ENCODE measurements around the gene TRIM51G. TPM values are rescaled to one million over a fixed set of nuclear protein-coding genes. Genes with fewer than 3 reads are reported as not detected.
"Not testable (repeated sequence)": the region's sequence is repeated elsewhere in the genome, so short reads cannot be mapped to it uniquely, and the experiment has no call there.

TRIM51G gene, protein sequence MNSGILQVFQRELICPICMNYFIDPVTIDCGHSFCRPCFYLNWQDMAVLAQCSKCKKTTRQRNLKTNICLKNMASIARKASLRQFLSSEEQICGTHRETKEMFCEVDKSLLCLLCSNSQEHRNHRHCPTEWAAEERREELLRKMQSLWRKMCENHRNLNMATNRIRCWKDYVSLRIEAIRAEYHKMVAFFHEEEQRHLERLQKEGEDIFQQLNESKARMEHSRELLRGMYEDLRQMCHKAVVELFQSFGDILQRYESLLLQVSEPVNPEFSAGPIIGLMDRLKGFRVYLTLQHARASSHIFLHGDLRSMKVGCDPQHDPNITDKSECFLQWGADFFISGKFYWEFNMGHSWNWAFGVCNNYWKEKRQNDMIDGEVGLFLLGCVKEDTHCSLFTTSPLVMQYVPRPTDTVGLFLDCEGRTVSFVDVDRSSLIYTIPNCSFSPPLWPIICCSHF
- total RNA-seq = not detected
- not detected for polyA plus RNA-seq
- long read RNA-seq, donor 1 = 0 reads
- long read RNA-seq, donor 2 = 0 reads

DNA sequence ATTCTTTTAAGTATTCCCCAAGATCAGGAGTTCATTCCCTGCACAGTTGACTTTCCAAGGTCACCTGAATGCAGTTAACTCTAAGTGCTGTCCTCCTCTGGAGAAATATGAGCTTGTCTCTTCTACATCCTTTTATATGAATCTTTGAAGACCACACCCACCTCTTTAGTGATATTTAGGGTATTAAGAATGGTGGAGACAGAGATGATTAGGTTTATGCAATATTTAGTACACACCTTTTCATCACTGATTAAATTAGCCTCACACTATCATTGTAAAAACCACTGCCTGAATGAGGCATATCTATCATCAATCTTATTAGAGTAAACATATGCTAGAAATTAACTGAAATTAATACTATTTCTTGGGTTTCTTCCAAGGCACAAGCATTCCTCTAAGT lies at the start of gene TRIM51G:
Gene TRIM51G, minus strand, starts transcription at position 101 of the 400 bp plus-strand sequence. CDS start 2,190 bp downstream, outside the sequence.
- intact Hi-C loops (cut with DNase I; ENCODE audit: low total_unique reads); H3K4me3 ChIP-seq; H3K36me3 ChIP-seq; H3K27ac ChIP-seq; H3K27me3 ChIP-seq (replicated peaks in 1 of 7); H3K9me3 ChIP-seq; DNase-seq; H3K4me1 ChIP-seq: not testable (repeated sequence)

DNA sequence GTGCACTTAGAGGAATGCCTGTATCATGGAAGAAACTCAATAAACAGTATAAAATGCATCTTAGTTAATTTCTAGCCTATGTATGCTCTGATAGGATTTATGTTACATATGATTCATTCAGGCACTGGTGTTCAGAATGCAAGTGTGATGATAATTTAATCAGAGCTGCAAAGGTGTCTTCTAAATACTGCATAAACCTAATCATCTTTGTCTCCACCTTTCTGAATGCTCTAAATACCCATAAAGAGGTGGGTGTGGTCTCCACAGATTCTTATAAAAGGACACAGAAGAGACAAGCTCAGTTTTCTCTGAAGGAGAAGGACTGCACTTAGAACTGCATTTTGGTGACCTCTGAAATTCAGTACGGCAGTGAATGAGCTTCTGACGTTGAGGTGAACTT lies 44.8 kb upstream of the TRIM51G start, which contains the start of gene TRIM49B:
Gene TRIM49B, plus strand, starts transcription at position 301 of the 400 bp plus-strand sequence. CDS start 2,777 bp downstream, outside the sequence.
- H3K36me3 ChIP-seq; H3K27ac ChIP-seq; H3K4me3 ChIP-seq; H3K27me3 ChIP-seq (replicated peaks in 1 of 7); intact Hi-C loops (cut with DNase I; ENCODE audit: low total_unique reads); H3K9me3 ChIP-seq; H3K4me1 ChIP-seq; DNase-seq: not testable (repeated sequence)
- WGBS, 5 donors = 34 to 48% (median 38%) methylated on average over 2 of the region's 2 CpGs

DNA sequence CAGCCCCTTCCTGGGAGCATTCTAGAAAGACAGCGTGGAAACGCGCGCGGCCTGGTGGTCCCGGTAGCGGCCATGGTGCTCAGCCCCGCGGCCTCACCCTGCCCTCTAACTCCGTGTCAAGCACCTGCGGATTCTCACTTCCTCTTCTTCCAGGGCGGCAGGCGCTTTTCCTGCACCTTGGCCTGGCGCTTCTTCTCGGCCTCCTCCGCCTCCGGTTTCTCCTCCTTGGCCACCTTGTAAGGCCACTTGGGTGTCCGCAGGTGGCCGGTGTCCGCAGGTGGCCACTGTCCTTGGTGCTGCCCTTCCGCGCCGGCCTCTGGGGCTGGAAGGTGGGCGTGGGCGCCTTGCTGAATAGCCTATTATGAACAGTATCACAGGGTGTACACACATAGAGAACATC lies 15.1 kb downstream of the TRIM51G start:
- H3K36me3 ChIP-seq; H3K27me3 ChIP-seq (replicated peaks in 1 of 7); intact Hi-C loops (cut with DNase I; ENCODE audit: low total_unique reads); H3K4me1 ChIP-seq; H3K4me3 ChIP-seq; DNase-seq; H3K27ac ChIP-seq; H3K9me3 ChIP-seq: not testable (repeated sequence)
- WGBS, 5 donors = 91 to 97% (median 94%) methylated on average over 25 of the region's 25 CpGs

DNA sequence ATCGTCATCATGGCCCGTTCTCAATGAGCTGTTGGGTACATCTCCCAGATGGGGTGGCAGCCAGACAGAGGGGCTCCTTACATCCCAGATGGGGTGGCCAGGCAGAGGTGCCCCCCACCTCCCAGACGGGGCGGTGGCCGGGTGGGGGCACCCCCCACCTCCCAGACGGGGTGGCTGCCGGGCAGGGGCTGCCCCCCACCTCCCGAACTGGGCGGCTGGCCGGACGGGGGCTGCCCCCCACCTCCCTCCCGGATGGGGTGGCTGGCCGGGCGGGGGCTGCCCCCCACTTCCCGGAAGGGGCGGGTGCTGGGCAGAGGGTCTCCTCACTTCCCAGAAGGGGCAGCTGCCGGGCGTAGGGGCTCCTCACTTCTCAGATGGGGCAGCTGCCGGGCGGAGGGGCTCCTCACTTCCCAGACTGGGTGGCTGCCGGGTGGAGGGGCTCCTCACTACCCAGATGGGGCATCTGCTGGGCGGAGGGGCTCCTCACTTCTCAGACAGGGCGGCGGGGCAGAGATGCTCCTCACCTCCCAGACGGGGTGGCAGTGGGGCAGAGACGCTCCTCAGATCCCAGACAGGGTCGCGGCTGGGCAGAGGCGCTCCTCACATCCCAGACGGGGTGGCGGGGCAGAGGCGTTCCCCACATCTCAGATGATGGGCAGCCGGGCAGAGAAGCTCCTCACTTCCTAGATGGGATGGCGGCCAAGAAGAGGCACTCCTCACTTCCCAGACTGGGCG lies 28.2 kb downstream of the TRIM51G start:
- H3K27me3 ChIP-seq (replicated peaks in 1 of 7); DNase-seq; H3K9me3 ChIP-seq; intact Hi-C loops (cut with DNase I; ENCODE audit: low total_unique reads); H3K4me3 ChIP-seq; H3K4me1 ChIP-seq; H3K27ac ChIP-seq; H3K36me3 ChIP-seq: not testable (repeated sequence)
- 88 to 93% (median 89%) methylated on average over 7 to 35 of the region's 35 CpGs for WGBS, 5 donors

DNA sequence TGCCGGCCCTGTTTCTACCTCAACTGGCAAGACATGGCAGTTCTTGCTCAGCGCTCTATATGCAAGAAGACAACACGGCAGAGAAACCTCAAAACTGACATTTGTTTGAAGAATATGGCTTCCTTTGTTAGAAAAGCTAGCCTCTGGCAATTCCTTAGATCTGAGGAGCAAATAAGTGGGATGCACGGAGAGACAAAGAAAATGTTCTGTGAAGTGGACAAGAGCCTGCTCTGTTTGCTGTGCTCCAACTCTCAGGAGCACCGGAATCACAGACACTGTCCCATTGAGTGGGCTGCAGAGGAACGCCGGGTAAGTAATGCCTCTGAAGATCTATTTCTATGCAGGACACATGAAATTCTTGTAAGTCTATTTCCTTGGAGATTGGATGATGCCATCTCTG lies 37.9 kb downstream of the TRIM51G start:
- DNase-seq = peak; percentile 4
- H3K4me1 ChIP-seq; H3K27ac ChIP-seq; H3K4me3 ChIP-seq; H3K36me3 ChIP-seq; H3K9me3 ChIP-seq; H3K27me3 ChIP-seq (replicated peaks in 1 of 7); intact Hi-C loops (cut with DNase I; ENCODE audit: low total_unique reads): not testable (repeated sequence)
- 73 to 92% (median 87%) methylated on average over 7 of the region's 7 CpGs for WGBS, 5 donors

Other genes with a start within 250 kb of the TRIM51G start
- not detected for gene TRIM49B, start 44.9 kb upstream of the TRIM51G start, total RNA-seq
- not detected for gene TRIM49B, start 44.9 kb upstream of the TRIM51G start, polyA plus RNA-seq
- not detected for gene TRIM64C, start 75.2 kb upstream of the TRIM51G start, total RNA-seq
- not detected for gene TRIM64C, start 75.2 kb upstream of the TRIM51G start, polyA plus RNA-seq
- gene FOLH1, start 224.7 kb upstream of the TRIM51G start, total RNA-seq = 10 to 100 TPM in 1 of 7 donors, 1 to 10 TPM in 6; 2.5 to 14.0 (median 5.9) TPM
- gene FOLH1, start 224.7 kb upstream of the TRIM51G start, polyA plus RNA-seq = 1 to 10 TPM; 1.2 to 2.2 (median 1.5) TPM